H7 (cell line): ENCODE data around the gene PAQR4. TPM values are rescaled to one million over a fixed set of nuclear protein-coding genes. Genes with fewer than 3 reads are reported as not detected.
A peak's percentile ranks its signal among the peaks of the same experiment; 100 is the strongest.

Source experiments
- DNase-seq: peaks from one replicate; pipeline ENCODE4 v3.0.0; 2012
- H3K27me3 ChIP-seq: 2 replicates; pipeline ENCODE4 v1.6.0; 2011; ENCODE audit warnings: mild to moderate bottlenecking, low read length; ENCODE audit not compliant: control insufficient read depth, insufficient read depth
- H3K36me3 ChIP-seq: replicated peaks from 2 replicates; pipeline ENCODE4 v1.5.1; 2011; ENCODE audit warnings: low read length; ENCODE audit not compliant: control insufficient read depth, insufficient read depth
- H3K4me3 ChIP-seq: 2 replicates; pipeline ENCODE4 v1.5.1; 2011; ENCODE audit warnings: low read depth, mild to moderate bottlenecking, control low read depth, low read length, moderate library complexity; ENCODE audit not compliant: insufficient read depth
- total RNA-seq: library from RNA; depleted of rRNA; stranded (reverse); fragments of >200 nt; shearing (Covaris generic); gene quantifications from 2 replicates; pipeline ENCODE4 v1.2.3, GENCODE V29; 2014

Gene PAQR4
- total RNA-seq, 1 experiment from 2014 or later = 65.6 TPM

GRCh38 chr16:2953706-2954627 is 15.2 kb upstream of the PAQR4 start:
- H3K36me3 ChIP-seq = no peaks in the 10 kb centered on the region
- DNase-seq = no peak
- no peak overlapping the region for H3K4me3 ChIP-seq
- H3K27me3 ChIP-seq = no peaks in the 10 kb centered on the region

DNA sequence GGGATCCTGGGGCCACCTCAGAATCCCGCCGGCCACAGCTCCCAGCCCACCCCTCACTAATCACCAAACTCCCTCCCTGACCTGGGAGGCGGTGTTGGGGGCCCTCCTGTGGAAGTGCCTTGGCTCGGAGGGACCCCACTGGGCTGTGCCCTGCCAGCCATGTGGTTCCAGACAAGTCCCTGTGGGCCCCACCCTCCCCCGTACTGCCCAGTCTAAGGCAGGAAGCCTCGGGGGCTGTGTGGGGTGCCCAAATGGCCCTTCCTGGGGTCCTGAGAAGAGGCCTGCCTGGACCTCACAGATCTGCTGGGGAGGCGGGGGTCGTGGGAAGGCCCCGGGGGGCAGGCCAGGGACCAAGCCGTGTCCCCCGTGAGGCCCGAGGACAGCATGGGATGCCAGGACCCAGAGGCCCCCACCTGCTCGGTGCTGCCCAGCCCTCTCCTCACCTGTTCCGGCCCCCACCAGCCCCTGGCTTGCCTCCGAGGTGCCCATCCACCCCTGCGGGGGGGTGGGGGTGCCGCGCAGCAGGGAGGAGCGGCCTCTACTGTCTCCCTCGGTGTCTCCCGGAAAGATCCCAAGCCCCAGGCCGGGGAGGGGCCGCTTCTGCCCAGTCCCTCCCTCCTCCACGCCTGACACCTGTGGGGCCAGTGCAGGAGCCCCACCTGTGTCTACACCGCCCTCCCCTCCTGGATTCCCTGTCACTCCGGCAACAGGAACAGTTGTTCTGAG is 14.3 kb upstream of the PAQR4 start:
- DNase-seq = peak; percentile 77

DNA sequence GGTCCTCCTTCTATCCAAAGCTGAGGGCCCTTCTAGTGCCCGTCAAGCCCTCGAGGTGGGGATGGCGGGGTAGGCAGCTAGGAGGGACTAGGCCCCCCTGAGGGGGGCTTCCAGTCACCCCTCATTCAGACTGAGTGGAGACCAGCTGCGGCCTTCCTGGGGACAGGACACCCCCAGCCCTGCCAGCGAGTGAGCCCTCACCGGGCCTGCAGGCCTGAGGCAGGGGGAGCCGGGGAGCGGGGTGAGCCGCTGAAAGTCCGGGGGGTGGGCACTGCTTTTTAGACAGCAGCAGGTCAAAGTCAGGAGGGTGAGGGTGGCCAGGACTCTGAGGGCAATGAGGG is 13.7 kb upstream of the PAQR4 start:
- peak; percentile 87 for DNase-seq
- Histone ChIP-seq H3K36me3 (no peaks in the 10 kb centered on the region), H3K27me3 (no peaks in the 10 kb centered on the region), H3K4me3 (no peak overlapping the region)

More for the DNA sequence above, 14.3 kb upstream of the PAQR4 start:
- Histone ChIP-seq H3K4me3 (no peak overlapping the region), H3K36me3 (no peaks in the 10 kb centered on the region), H3K27me3 (no peaks in the 10 kb centered on the region)

DNA sequence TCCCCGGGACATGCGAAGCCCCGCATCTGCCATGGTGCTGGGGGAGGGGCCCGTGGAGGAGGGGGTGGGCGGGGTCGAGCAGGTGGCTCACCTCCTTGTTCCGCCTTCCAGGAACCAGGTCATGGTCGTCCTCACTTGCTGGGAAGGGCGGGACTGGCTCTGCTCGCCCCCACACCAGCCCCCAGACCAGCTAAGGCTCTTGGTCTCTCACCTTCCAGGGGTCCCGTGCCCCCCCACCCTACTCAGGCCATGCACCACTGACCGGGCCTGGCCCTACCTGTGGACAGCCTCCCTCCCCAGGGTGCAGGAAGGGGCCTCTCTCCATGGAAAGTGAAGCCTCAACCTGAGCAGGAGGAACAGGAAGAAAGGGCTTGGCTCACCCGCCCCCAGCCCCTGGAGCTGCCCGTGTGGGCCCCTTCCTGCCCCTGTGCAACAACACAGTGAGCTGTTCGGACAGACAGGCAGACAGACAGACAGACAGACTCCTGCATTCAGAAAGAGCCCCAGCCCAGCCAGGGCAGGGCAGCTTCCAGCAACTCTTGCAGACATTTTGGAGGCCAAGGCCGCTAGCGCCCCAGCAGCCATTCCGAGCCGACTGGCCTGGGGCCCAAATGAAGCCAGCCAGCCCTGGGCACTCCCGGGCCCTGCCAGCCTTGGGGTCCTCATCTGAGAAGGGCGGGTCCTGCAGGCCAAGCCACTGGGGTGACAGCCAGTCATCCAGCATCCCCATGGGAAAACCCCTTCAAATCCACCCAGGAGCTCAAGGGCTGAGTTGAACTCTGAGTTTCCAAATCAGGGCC is 13.2 kb upstream of the PAQR4 start:
- DNase-seq = peak; percentile 80
- Histone ChIP-seq H3K27me3 (no peaks in the 10 kb centered on the region), H3K4me3 (no peak overlapping the region)

GRCh38 chr16:2956579-2956956 is 12.6 kb upstream of the PAQR4 start:
- H3K4me3 ChIP-seq = no peak overlapping the region
- H3K36me3 ChIP-seq = no peaks in the 10 kb centered on the region
- DNase-seq = no peak
- H3K27me3 ChIP-seq = no peaks in the 10 kb centered on the region

More for the DNA sequence above, 13.2 kb upstream of the PAQR4 start:
- H3K36me3 ChIP-seq = no peaks in the 10 kb centered on the region

DNA sequence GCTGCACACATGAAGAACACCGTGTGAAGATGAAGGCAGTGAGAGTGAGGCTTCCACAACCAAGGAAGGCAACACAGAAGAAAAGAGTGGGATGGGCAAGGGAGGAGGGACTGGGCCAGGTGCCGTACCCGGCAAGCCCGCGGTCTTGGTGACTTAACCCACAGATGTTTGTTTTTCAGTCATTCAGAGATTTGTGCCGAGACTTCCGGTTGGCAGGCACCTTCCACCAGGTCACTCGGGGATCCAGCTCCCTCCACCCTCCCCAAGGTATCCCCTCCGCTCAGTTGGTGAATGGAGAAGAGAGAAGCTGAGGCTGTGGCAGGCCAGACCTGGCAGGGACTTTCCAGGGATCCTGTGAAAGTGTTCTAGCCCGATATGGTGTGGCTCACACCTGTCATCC is 9.9 kb upstream of the PAQR4 start:
- Histone ChIP-seq H3K4me3 (no peak overlapping the region), H3K36me3 (no peaks in the 10 kb centered on the region), H3K27me3 (no peaks in the 10 kb centered on the region)
- peak; percentile 43 for DNase-seq

GRCh38 chr16:2960183-2961010 is 8.8 kb upstream of the PAQR4 start:
- Histone ChIP-seq H3K4me3 (no peak overlapping the region), H3K27me3 (no peaks in the 10 kb centered on the region), H3K36me3 (no peaks in the 10 kb centered on the region)
- DNase-seq = peak; percentile 53

GRCh38 chr16:2962334-2963073 is 6.6 kb upstream of the PAQR4 start:
- peak; percentile 77 for DNase-seq
- no peaks in the 10 kb centered on the region for H3K36me3 ChIP-seq
- H3K27me3 ChIP-seq = peaks cover 1% of the 10 kb centered on the region; the same call in 1 of the 2 replicates
- peak overlapping the region; percentile 76 for H3K4me3 ChIP-seq

DNA sequence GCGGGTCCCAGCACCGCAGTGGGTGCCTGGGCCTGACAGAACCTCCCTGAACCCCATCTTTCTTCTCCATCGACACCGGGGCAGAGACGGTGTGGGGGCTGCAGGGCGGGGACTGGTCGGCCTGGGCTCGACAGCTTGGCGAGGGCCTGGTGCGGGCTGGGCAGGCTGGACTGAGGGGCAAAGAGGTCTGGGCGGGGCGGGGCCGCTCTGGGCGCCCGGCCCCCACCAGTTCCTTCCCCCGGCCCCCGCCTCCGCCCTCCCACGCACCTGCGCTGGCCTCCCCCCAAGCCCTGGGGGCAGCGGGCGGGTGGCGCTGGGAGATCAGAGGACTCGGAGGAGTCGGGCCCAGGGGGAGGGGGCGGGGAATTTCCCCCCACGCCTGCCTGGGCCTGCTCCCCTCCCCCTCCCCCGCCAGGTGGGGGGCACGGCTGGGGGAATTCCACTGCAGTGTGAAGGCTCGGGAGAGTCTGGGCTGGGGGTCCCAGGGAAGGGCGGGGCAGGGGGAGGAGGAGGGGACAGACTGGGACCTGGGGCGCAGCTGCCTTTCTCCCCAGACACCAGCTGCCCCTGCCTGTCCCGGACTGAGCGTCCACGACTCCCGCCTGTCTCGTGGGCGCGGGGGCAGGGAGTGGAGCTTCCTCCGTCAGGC is 6.0 kb upstream of the PAQR4 start:
- Histone ChIP-seq H3K27me3 (peaks cover 4% of the 10 kb centered on the region; the same call in 1 of the 2 replicates), H3K4me3 (peak overlapping the region; percentile 76), H3K36me3 (no peaks in the 10 kb centered on the region)
- peak; percentile 92 for DNase-seq

GRCh38 chr16:2963723-2964474 is 5.2 kb upstream of the PAQR4 start, which contains the start of gene KREMEN2:
TSS of gene KREMEN2 (plus strand) at chr16:2964275. CDS start at chr16:2964521, 246 bp downstream.
- H3K27me3 ChIP-seq = peaks cover 4% of the 10 kb centered on the region; the same call in 1 of the 2 replicates
- no peaks in the 10 kb centered on the region for H3K36me3 ChIP-seq
- H3K4me3 ChIP-seq = peak within 1 kb of the TSS; percentile 76
- peak; percentile 94 for DNase-seq

GRCh38 chr16:2964475-2965336 is 4.4 kb upstream of the PAQR4 start:
- peak overlapping the region; percentile 76 for H3K4me3 ChIP-seq

More at GRCh38 chr16:2964475-2965336, 4.4 kb upstream of the PAQR4 start:
- no peaks in the 10 kb centered on the region for H3K36me3 ChIP-seq
- peak; percentile 100 for DNase-seq
- peaks cover 4% of the 10 kb centered on the region; the same call in 1 of the 2 replicates for H3K27me3 ChIP-seq
